GM03348 (cell line): ENCODE results near the gene ATF6B.
"Not testable (repeated sequence)": the region's sequence is repeated elsewhere in the genome, so short reads cannot be mapped to it uniquely, and the experiment has no call there.

Experiments used
- DNase-seq: peaks from one replicate; pipeline ENCODE4 v3.0.0; 2012; ENCODE audit warnings: low spot score

Gene ATF6B

GRCh38 chr6:32107406-32107805, 20.6 kb downstream of the ATF6B start:
- DNase-seq = peak; percentile 58

- no peak for DNase-seq
Measured at GRCh38 chr6:32105433-32105832, 22.6 kb downstream of the ATF6B start.

GRCh38 chr6:32102255-32102654, 25.8 kb downstream of the ATF6B start:
- DNase-seq = no peak

- DNase-seq = not testable (repeated sequence)
Measured at GRCh38 chr6:32100251-32100650, 27.8 kb downstream of the ATF6B start.

- no peak for DNase-seq
Measured at GRCh38 chr6:32097364-32097763, 30.7 kb downstream of the ATF6B start.

DNA sequence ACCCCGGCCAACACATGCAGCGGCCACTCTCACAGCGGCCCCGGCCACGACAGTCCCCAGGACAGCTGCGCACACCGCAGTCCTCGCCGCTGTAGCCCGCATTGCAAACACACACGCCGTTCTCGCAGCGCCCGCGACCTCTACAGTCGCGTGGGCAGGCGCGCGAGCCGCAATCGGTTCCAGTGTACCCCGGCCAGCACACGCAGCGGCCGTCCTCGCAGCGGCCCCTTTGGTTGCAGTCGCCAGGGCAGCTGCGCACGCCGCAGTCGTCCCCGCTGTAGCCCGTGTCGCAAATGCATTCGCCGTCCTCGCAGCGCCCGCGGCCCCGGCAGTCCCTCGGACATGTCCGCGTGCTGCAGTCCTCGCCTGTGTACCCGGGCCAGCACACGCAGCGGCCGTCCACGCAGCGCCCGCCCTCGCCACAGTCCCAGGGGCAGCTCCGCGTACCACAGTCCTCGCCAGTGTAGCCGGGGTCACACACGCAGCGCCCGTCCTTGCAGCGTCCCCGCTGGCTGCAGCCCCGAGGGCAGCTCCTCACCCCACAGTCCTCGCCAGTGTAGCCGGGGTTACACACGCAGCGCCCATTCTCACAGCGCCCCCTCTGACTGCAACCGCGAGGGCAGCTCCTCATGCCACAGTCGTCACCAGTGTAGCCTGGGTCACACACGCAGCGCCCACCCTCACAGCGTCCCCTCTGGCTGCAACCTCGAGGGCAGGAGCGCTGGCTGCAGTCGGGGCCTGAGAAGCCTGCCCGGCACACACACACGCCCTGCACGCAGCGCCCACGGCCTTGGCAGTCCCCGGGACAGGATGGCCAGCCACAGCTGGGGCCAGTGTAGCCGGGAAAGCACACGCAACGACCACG, 31.4 kb downstream of the ATF6B start:
- no peak for DNase-seq

GRCh38 chr6:32096087-32096393, 32.0 kb downstream of the ATF6B start:
- DNase-seq = no peak

DNA sequence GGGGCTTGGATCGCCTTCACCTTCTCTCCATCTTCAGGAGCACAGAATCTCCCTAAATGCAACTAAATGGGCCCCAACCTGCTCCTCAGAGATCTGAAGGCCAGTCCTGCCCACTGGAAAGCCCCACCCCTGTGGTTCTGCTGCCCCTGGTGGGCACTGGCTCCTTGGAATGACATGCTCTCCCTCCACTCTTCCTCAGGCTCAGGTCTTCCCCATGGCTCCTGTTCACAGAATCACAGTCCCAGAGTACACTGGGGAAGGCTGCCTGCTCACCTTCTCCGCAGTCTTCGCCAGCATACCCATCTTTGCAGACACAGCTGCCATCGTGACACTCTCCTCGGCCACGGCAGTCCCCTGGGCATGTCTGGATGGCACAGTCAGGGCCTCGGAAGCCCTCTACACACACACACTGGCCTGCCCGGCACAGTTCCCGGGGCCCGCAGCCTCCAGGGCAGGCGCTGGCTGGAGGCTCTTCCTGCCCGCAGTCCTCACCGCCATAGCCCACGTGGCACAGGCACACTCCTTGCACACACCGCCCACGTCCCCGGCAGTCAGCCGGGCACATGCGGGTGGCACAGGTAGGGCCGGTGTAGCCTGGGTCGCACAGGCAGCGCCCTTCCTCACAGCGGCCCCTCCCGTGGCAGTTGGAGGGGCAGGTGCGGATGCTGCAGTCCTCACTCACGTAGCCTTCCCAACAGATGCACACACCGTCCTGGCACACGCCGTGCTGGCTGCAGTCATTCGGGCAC, 32.5 kb downstream of the ATF6B start:
- no peak for DNase-seq

- peak; percentile 66 for DNase-seq
Measured at GRCh38 chr6:32092760-32093497, 35.1 kb downstream of the ATF6B start.

DNA sequence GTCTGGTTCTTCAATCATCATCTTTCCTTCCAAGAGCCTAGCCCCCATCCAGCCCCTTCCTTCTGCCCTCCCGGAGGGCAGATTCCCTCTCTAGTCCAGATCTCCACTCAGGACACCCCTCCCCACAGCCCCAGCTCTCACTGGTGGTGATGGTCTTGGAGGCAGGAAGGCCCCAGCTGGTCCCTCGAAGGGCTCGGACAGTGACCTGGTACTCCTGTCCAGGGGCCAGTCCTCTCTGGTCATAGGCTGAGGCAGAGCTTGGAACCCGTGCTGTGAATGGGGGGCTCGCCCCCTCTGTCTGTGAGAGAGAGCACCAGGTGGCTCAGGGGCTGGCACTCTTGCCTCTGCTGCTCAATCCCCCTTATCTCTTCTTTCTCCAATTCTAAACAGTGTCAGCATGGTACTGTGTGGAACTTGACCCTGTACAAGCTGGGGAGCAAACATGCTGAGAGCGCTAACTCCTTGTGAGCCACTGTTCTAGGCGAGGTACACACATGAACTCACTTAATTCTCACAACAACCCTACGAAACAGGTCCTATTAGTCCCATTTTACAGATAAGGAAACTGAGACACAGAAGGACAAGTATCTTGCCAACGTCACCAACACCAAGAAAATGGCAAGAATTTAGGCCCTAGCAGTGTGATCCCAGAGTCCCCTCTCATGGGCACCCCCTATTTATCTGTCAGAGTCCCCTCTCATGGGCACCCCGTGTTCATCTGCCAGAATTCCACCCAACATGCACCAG, 38.8 kb downstream of the ATF6B start:
- DNase-seq = no peak

GRCh38 chr6:32088487-32089049, 39.5 kb downstream of the ATF6B start:
- DNase-seq = no peak

GRCh38 chr6:32087574-32088486, 40.2 kb downstream of the ATF6B start:
- DNase-seq = no peak

DNA sequence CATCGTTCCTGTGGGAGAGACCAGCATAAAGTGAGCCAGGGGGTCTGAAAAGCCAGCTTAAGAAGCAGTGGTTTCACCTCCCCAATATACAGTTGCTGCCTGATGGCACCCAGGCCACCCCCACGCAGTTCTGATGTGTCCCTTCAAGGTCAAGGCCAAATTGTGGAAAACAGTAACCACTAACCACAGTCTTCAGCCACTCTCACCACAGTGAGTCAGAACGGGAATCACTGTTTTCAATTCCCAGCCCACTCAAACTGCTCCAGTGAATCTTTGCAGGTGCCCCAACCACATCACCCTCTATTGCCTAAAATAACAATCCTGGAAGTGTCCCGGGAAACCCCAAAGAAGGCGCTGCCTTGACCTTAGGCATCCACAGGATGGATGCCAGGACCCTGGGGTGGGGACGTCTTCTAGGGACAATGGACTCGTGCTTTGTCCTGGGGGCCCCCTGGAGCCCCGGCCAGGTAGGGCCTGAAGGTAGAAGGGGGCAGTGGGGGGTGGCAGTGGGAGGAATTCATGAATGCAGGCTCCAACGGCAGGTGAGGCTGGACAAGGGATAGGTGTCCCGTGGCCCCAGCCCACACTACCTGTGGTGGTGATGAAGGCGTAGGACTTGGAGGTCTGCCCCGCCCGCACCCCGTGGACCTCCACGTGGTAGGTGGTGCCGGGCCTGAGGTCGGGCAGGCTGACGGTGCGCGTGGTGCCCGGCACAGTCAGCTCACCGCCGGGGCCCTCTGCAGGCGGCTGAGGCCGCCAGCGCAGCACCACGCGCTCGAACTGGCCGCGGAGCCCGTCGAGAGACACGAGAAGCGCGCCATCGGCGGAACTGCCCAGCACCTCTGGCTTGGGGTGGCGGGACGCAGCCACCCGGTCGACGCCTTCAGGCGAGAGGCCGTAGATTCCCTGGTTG, 41.1 kb downstream of the ATF6B start:
- peak; percentile 88 for DNase-seq

DNA sequence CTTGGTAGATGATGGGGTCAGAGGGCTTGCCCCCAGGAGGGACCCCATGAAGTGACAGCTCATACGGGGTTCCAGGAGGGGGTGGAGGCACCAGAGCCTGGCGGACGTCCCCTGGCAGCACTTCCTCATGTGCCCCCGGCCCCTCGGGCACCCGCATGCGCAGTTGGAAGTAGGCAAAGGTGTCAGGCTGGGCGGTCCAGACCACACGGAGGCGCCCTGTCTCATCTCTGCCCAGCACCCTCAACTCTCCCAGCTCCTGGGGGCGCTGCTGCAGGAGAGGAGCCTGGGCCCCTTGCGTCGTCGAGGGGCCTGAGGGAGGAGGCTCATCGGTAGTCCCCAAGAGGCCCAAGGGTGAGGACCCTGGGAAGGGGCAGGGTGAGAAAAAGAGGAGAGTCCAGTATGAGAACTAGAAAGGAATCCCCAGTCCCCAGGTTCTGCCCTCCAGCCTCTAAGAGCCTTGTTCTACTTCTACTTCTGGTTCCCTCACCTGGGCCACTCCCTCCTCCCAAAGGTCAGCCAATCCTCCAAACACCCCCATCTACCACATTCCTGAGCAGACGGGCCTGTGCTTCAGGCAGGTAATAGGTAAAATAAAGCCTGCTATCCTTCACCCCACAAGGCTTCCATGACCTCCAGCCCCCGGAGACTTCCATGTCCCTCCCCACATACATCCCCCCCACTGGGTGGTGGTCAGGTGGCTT, 42.1 kb downstream of the ATF6B start:
- no peak for DNase-seq

DNA sequence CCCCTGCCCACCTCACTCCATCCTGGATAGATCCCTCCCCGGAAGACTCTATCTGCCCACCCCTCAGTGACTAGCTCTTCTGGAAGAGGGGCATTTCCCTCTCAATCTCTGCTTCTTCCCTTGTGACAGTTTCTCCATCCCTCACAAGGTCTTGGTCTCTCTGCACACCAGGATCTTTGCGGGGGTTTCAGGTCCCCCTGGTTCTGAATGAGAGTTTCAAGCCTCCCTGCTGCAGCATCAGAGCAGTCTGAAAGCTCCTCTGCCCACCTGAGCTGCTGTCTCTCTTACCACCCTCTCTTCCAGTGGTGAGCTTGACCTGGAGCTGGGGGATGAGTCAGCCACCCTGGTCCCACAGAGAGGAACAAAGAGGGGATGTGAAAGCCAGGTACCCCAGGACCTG, 43.3 kb downstream of the ATF6B start:
- DNase-seq = no peak

GRCh38 chr6:32083812-32084768, 44.0 kb downstream of the ATF6B start:
- no peak for DNase-seq

DNA sequence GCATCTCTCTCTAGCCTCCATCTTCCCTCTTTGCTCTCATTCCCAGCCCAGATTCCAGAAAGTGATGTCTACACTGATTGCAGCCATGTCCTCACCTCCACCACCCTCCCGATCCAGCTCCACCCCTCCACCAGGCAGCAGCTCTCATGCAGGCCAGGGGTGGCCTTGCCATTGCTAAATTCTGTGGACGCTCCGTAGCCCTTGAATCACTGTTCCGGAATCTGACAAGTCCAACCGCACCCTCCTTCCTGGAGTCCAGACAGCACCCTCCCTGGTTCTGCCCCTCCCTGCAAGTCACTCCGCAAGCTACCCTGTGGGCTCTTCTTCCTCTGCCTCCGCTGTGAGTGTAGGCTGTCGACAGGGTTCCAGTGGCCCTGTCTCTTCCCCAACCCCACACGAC, 45.1 kb downstream of the ATF6B start:
- DNase-seq = peak; percentile 95

GRCh38 chr6:32082478-32082877, 45.6 kb downstream of the ATF6B start:
- no peak for DNase-seq
